Activated CD4-positive, CD25-positive, alpha-beta regulatory T cell treated with anti-CD3 and anti-CD28 coated beads, Interleukin-2, amount 50 U/mL, for 16 hours (primary cell): Measurements from ENCODE around the gene LOXL4.

ENCODE experiments used
- DNase-seq: peaks from one replicate; pipeline ENCODE4 v3.0.0-alpha.2; 2020; ENCODE audit warnings: low read depth, low spot score

The LOXL4 gene

GRCh38 chr10:98264378-98265065 is 3.5 kb downstream of the LOXL4 start:
- no peak for DNase-seq

DNA sequence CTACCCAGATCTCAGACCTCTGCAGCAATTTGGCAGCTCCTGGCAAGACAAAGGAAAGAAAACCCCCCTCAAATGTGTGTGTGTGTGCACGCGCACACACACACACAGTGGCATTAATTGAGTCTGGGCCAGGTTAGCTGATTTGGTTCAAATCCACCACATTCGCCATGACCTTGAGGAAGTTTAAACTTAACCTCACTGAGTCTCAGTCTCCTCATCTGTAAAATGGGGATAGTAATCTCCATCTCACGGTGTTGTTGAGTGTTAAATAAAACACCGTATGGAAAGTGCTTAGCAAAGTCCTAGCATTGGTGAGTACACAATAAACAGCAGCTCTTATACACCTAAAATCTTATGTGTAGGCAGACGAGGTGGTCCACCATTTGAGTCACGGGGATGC is 4.9 kb downstream of the LOXL4 start:
- no peak for DNase-seq

DNA sequence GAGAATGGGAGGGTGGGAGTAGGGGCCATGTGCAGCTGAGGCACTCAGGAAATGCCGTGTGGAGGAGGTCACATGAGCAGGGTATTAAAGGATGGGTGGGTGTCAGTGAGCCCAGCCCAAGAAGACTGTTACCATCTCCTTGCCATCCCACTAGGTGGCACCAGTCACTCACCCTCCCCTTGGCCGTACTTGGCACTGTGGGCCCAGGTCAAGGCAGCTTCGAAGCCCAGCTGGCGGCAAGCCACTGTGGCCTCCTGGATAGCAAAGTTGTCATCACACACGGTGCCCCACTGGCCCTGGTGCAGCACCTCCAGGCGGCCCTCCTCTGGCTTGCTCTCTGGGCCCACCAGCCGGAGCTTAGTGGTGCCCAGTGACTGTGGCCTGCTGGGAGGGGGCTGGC is 5.4 kb downstream of the LOXL4 start:
- DNase-seq = no peak

GRCh38 chr10:98261436-98262277 is 6.3 kb downstream of the LOXL4 start:
- DNase-seq = no peak

DNA sequence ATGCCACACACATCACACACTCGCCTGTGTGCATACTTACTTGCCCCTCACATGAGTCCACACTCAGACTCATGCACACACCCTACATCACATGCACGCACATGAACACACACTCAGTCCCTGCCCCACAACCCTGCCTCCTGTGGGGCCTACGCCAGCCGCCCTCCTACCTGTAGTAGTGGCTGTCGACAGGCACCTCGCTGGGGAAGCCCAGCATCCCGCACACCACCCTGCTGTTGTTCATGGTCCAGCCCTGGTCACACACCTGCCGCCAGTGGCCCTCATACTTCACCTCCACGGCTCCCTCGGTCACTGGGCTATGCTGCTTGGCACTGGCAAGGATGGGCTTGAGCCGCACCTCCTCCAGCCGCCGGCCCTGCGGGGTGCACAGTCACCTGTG is 7.2 kb downstream of the LOXL4 start:
- DNase-seq = no peak

- DNase-seq = no peak
Observed at GRCh38 chr10:98260350-98260749, 7.6 kb downstream of the LOXL4 start.

DNA sequence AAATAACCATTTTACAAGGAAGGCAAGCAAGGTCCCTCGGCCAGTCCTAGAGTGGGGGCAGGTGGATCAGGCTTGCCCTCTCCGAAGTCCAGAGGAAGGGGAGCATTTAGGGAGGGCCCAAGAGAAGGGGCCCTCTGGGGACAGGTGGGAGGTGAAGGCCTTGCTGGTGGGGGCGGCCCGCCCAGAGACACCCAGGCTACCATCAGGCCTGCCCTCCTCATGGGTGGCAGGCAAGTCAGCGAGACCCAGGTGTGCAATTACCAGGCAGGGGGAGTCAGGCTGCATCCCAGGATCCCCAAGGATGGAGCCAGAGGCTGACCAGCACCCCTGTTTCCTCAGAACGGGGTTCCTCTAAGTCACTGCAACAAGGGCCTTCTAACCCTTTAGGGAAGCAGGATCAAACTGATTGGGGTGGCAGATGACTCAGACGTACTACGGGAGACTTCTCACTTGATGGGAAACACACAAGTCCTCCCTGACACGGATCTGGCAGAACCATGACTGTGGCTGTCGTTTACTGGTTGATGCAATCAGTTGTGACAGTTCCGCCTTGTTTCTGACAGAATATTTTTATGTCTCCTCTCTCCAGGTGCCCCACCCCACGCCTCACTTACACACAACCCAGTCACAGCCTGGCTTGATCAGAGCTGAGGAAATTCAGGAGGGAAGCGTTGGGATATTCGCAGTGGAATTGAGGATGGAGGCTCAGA is 8.2 kb downstream of the LOXL4 start:
- DNase-seq = no peak

GRCh38 chr10:98258683-98259454 is 9.1 kb downstream of the LOXL4 start:
- no peak for DNase-seq

GRCh38 chr10:98257961-98258360 is 10.0 kb downstream of the LOXL4 start:
- DNase-seq = no peak

GRCh38 chr10:98257198-98257597 is 10.8 kb downstream of the LOXL4 start:
- no peak for DNase-seq

DNA sequence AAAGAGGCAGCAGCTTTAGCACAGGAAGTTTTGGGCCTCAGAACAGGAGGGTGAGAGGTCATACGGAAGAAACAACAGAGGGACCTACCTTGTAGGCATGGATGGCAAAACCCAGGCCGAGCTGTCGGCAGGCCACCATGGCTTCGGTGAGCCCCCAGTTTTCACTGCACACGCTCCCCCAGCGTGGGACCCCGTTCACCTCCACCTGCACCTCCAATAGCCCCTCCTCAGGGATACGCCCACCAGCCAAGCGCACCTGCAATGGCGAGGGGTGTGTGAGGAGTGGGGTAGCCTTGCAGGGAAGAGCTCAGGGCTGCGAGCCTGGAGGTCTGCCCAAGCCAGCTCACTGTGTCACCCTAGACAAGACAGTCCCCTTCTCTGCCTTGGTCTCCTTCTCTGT is 11.3 kb downstream of the LOXL4 start:
- no peak for DNase-seq

DNA sequence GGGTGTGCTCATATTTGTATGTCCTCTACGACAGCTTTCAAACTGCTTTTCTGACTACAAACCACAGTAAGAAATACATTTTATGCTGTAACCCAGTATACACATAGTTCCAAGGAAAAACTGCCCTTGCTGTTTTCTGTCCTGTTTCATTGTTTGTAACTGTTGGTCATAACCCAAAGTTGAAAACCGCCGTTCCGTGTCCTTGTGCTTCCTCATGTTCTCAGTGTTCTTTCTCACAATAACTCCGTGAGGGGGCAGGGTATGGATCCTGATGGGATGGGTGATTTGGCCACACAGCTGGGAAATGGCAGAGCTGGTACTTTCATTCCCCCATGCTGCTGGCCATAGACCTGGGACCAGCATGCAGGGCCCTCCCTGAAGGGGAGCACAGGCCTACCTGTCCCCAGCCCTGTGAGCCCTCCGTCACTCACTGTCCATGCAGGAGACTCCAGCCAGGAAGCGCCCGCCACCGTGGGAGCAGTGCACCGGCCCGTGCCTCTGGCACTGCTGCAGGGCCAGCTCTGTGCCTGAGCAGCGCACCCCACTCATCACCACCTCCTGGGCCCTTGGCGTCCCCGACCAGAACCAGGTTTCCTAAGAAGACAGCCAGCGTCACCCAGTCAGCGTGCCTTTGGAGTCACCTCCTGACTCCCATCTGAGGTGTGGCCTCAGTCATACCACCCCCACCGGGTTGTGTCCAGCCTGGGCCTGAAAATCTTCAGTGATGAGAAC is 12.7 kb downstream of the LOXL4 start:
- no peak for DNase-seq

- DNase-seq = no peak
Observed at GRCh38 chr10:98254234-98254974, 13.6 kb downstream of the LOXL4 start.

GRCh38 chr10:98253499-98253898 is 14.5 kb downstream of the LOXL4 start:
- no peak for DNase-seq

- no peak for DNase-seq
Observed at GRCh38 chr10:98252464-98252863, 15.5 kb downstream of the LOXL4 start.

DNA sequence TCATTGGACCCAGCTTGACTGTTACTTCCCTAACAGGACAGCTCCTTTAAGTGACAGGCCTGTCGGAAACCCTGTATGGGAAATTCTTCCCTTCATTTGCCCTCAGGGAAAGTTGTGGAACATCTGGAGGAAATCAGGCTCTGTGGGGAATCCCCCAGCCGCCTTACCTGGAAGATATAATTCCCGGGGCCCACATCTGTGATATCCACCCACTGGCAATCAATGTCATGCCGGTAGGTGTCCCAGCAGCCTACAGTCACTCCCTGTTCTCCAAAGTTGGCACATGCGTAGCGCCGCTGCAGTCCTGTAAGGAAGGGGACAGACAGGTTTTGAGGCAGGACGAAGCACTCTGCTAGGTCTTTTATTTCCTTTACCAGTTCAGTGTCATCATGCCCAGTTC is 16.6 kb downstream of the LOXL4 start:
- DNase-seq = no peak

DNA sequence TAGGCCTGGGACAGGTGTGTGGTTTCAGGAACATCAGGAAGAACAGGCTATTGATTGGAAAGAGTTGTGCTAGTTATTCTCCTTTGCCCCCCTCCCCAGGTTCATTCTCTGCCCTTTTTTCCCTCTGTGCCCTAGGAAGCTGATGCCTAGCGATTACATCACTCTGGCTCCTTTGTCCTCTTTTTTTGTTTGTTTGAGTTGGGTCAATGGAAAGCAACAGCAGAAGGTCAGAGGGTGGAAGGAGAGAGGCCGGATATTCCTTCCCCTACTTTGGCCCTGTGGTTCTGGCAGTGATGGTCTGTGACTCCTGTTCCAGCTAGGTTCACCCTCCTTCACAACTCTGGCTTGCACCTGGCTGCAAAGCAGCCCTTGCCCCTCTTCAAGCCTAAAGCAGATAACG is 18.9 kb downstream of the LOXL4 start:
- DNase-seq = no peak

- no peak for DNase-seq
Observed at GRCh38 chr10:98248018-98248417, 20.0 kb downstream of the LOXL4 start.

DNA sequence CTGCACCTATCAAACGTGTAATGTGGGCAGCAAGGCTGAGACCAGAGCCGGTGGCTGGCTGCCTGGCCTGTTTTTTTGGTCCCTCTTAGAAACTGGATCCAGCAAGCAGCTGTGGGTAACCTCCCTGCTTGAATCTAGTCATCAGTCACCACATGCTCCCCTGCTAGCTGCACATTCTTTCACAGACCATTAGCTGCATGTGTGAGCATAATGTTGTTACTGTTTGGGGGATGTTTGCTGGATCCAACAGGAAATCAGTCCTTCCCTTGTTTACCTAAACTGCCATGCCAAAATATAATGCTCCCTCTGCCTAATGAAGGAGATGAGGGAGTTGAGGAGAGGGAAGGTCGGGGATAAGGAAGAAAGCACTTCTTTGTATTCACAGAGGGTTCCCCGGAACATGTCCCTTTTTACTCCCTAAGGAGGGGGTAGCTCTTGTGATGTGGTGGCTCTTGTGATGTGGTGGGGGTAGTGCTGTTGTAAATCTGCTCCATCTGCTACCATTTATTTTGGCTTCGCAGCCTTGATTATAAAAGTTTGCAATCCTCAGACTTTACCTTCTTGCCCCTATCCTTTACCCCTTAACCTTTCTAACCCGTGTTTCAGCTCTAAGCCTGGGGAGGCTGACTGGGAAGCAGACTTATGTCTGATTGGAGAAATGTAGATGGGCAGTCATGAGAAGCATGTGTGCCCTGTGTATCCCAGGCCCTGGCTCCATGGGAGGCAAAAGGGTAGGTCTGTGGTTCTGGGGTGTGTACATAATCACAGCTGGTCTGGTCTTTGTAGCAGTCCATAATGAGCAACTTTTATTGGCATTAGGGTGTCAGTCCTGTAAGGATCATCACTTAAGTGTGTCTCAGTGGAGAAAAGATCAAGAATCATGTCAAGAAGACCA is 20.8 kb downstream of the LOXL4 start:
- DNase-seq = no peak
